ENCODE data around the gene FDXACB1. TPM values are rescaled to one million over a fixed set of nuclear protein-coding genes. Genes with fewer than 3 reads are reported as not detected.

The FDXACB1 gene
- total RNA-seq, 1 donor from 2014 or later = 1.7 TPM

DNA sequence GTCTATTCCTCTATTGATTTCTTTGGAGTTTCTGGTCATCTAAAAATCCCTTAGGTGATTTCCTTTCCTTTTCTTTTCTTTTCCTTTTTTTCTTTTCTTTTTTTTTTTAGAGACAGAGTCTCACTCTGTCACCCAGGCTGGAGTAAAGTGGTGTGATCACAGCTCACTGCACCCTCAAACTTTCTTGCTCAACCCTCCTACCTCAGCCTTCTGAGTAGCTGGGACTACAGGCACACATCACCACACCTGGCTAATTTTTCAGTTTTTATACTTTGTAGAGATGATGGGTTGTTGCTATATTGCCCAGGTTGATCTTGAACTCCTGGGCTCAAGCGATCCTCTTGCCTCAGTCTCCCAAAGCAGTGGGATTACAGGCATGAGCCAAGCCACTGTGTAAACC is 37.8 kb upstream of the FDXACB1 start:
- Histone ChIP-seq H3K9me3 (ENCODE audit: insufficient read depth, low read depth, low read length) (no peaks in the 10 kb centered on the region), H3K27ac (ENCODE audit: low read depth, low read length) (no peak overlapping the region), H3K4me3 (ENCODE audit: insufficient read depth, low read depth, low read length) (no peak overlapping the region), H3K4me1 (ENCODE audit: insufficient read depth, low read length) (peaks cover 18% of the 10 kb centered on the region), H3K36me3 (ENCODE audit: insufficient read depth, low read length) (no peaks in the 10 kb centered on the region), H4K20me1 (ENCODE audit: insufficient read depth, low read length) (no peaks in the 10 kb centered on the region), H3K4me2 (ENCODE audit: low read length) (no peak overlapping the region), H3K27me3 (ENCODE audit: insufficient read depth, low read length) (no peaks in the 10 kb centered on the region), H3K9ac (ENCODE audit: low read length) (no peak overlapping the region), H3K79me2 (ENCODE audit: insufficient read depth, low read length) (no peaks in the 10 kb centered on the region), H2AFZ (ENCODE audit: low read depth, low read length) (no peak overlapping the region)
- peaks cover 8% of the 10 kb centered on the region for H3K27me3 Mint-ChIP-seq (ENCODE audit: low read depth, unreplicated experiment)
- no peaks in the 10 kb centered on the region for H3K36me3 Mint-ChIP-seq (ENCODE audit: low read depth, unreplicated experiment)
- no peaks in the 10 kb centered on the region for H3K9me3 Mint-ChIP-seq (ENCODE audit: unreplicated experiment)
- no peak overlapping the region for H3K27ac Mint-ChIP-seq (ENCODE audit: unreplicated experiment)
- no peak overlapping the region for H3K4me3 Mint-ChIP-seq (ENCODE audit: unreplicated experiment)
- TF ChIP-seq EZH2 (IDR thresholded peaks at IDR 0.05; ENCODE audit: insufficient read depth, low read length) = no peak
- TF ChIP-seq, protein P1, sequence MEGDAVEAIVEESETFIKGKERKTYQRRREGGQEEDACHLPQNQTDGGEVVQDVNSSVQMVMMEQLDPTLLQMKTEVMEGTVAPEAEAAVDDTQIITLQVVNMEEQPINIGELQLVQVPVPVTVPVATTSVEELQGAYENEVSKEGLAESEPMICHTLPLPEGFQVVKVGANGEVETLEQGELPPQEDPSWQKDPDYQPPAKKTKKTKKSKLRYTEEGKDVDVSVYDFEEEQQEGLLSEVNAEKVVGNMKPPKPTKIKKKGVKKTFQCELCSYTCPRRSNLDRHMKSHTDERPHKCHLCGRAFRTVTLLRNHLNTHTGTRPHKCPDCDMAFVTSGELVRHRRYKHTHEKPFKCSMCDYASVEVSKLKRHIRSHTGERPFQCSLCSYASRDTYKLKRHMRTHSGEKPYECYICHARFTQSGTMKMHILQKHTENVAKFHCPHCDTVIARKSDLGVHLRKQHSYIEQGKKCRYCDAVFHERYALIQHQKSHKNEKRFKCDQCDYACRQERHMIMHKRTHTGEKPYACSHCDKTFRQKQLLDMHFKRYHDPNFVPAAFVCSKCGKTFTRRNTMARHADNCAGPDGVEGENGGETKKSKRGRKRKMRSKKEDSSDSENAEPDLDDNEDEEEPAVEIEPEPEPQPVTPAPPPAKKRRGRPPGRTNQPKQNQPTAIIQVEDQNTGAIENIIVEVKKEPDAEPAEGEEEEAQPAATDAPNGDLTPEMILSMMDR (IDR thresholded peaks at IDR 0.05; ENCODE audit: insufficient read depth, low read depth, low read length) = no peak
- no peak for DNase-seq (ENCODE audit: low read depth)
- FAIRE-seq = no peak
- peaks cover 5% of the 10 kb centered on the region for H3K4me1 Mint-ChIP-seq (ENCODE audit: low read depth, unreplicated experiment)

DNA sequence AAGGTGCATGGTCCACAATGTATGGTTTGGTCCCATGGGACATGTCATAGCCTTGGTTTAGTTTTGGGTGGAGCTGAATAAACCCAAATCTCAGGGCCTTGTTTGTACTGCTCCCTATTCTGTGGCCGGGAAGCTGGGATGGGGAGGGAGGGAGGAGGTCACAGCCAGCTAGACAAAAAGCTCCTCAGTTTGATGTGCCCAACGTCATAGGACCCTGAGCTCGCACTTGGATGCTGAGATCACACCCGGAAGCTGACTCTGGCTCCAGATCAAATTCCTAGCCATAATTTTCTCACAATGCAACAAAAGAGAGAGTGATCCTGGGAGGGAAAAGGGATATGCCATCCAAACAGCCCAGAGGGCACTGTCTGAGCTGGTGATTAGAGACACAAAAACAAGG is 35.0 kb upstream of the FDXACB1 start:
- H3K27ac Mint-ChIP-seq (ENCODE audit: unreplicated experiment) = no peak overlapping the region
- Histone ChIP-seq H3K36me3 (ENCODE audit: insufficient read depth, low read length) (no peaks in the 10 kb centered on the region), H3K27ac (ENCODE audit: low read depth, low read length) (peak overlapping the region; percentile 37), H2AFZ (ENCODE audit: low read depth, low read length) (peak overlapping the region; percentile 48), H3K4me3 (ENCODE audit: insufficient read depth, low read depth, low read length) (no peak overlapping the region), H4K20me1 (ENCODE audit: insufficient read depth, low read length) (no peaks in the 10 kb centered on the region), H3K9ac (ENCODE audit: low read length) (peak overlapping the region; percentile 53), H3K4me2 (ENCODE audit: low read length) (peak overlapping the region; percentile 31), H3K27me3 (ENCODE audit: insufficient read depth, low read length) (peaks cover 5% of the 10 kb centered on the region), H3K79me2 (ENCODE audit: insufficient read depth, low read length) (no peaks in the 10 kb centered on the region), H3K9me3 (ENCODE audit: insufficient read depth, low read depth, low read length) (no peaks in the 10 kb centered on the region), H3K4me1 (ENCODE audit: insufficient read depth, low read length) (peaks cover 18% of the 10 kb centered on the region)
- peaks cover 17% of the 10 kb centered on the region for H3K4me1 Mint-ChIP-seq (ENCODE audit: low read depth, unreplicated experiment)
- peaks cover 12% of the 10 kb centered on the region for H3K27me3 Mint-ChIP-seq (ENCODE audit: low read depth, unreplicated experiment)
- FAIRE-seq (peak; percentile 80), DNase-seq (ENCODE audit: low read depth) (peak; percentile 64)
- no peaks in the 10 kb centered on the region for H3K36me3 Mint-ChIP-seq (ENCODE audit: low read depth, unreplicated experiment)
- no peaks in the 10 kb centered on the region for H3K9me3 Mint-ChIP-seq (ENCODE audit: unreplicated experiment)
- TF ChIP-seq, protein P1 (IDR thresholded peaks at IDR 0.05; ENCODE audit: insufficient read depth, low read depth, low read length) = no peak
- TF ChIP-seq EZH2 (IDR thresholded peaks at IDR 0.05; ENCODE audit: insufficient read depth, low read length) = no peak
- H3K4me3 Mint-ChIP-seq (ENCODE audit: unreplicated experiment) = no peak overlapping the region

DNA sequence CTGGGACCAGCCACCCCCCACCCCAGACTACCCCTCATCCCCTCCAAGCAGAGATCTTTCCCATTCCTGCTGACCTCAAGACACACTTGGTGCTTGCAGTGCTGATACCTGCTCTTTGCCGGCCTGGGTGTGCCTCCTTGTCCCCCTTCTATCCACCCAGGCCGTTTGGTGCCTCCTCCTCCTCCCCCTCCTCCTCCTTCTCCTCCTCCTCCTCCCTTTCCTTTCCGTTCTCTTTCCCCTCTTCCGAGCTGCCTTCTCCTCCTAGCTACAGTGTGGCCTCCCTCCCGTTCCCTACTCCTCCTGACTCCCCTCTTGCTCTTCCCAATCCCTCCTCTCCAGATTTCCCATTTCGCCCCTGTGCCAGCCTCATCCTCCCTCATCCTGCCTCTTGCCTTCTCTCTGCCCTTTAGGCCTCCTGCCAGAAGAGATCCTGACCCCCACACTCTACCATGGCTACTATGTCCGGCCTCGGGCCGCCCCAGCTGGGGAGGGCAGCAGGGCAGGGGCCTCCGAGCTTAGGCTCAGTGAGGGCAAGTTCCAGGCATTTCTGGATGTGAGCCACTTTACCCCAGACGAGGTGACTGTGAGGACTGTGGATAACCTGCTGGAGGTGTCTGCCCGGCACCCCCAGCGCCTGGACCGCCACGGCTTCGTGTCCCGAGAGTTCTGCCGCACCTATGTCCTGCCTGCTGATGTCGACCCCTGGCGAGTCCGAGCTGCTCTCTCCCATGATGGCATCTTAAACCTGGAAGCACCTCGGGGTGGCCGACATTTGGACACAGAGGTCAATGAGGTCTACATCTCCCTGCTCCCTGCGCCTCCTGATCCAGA is 34.3 kb upstream of the FDXACB1 start:
- DNase-seq (ENCODE audit: low read depth) = no peak
- no peaks in the 10 kb centered on the region for H3K36me3 ChIP-seq (ENCODE audit: insufficient read depth, low read length)
- H3K4me2 ChIP-seq (ENCODE audit: low read length) = peak overlapping the region; percentile 31
- TF ChIP-seq, protein P1 (IDR thresholded peaks at IDR 0.05; ENCODE audit: insufficient read depth, low read depth, low read length) = no peak
- no peak for TF ChIP-seq EZH2 (IDR thresholded peaks at IDR 0.05; ENCODE audit: insufficient read depth, low read length)
- H2AFZ ChIP-seq (ENCODE audit: low read depth, low read length) = peak overlapping the region; percentile 49
- no peaks in the 10 kb centered on the region for H3K79me2 ChIP-seq (ENCODE audit: insufficient read depth, low read length)
- peaks cover 5% of the 10 kb centered on the region for H3K27me3 ChIP-seq (ENCODE audit: insufficient read depth, low read length)
- Mint-ChIP-seq H3K27ac (ENCODE audit: unreplicated experiment) (no peak overlapping the region), H3K27me3 (ENCODE audit: low read depth, unreplicated experiment) (peaks cover 10% of the 10 kb centered on the region), H3K36me3 (ENCODE audit: low read depth, unreplicated experiment) (no peaks in the 10 kb centered on the region), H3K4me3 (ENCODE audit: unreplicated experiment) (no peak overlapping the region), H3K4me1 (ENCODE audit: low read depth, unreplicated experiment) (peaks cover 17% of the 10 kb centered on the region), H3K9me3 (ENCODE audit: unreplicated experiment) (no peaks in the 10 kb centered on the region)
- H3K9me3 ChIP-seq (ENCODE audit: insufficient read depth, low read depth, low read length) = no peaks in the 10 kb centered on the region
- H4K20me1 ChIP-seq (ENCODE audit: insufficient read depth, low read length) = no peaks in the 10 kb centered on the region
- H3K4me3 ChIP-seq (ENCODE audit: insufficient read depth, low read depth, low read length) = no peak overlapping the region
- H3K27ac ChIP-seq (ENCODE audit: low read depth, low read length) = peak overlapping the region; percentile 31
- H3K4me1 ChIP-seq (ENCODE audit: insufficient read depth, low read length) = peaks cover 18% of the 10 kb centered on the region
- FAIRE-seq = no peak
- peak overlapping the region; percentile 53 for H3K9ac ChIP-seq (ENCODE audit: low read length)

All from astrocyte (in vitro differentiated cells and primary cell).